GM12878 (cell line): ENCODE results near the gene NEB.

Source experiments
- CEBPB ChIP-seq, 2 experiments: fragments of 150-350 bp in 1 of 2; IDR thresholded peaks; 2 replicates each; pipeline ENCODE4 v1.6.1; 2012 to 2014; ENCODE audit warnings: low read depth in 2 of 2, low read length in 2 of 2, borderline replicate concordance in 1 of 2, inconsistent platforms in 1 of 2
- DPF2 ChIP-seq: fragments of 450-650 bp; IDR thresholded peaks from 2 replicates; pipeline ENCODE4 v1.6.1; 2017; ENCODE audit warnings: mild to moderate bottlenecking
- EZH2 ChIP-seq: IDR thresholded peaks from 2 replicates; pipeline ENCODE4 v1.6.1; 2012; ENCODE audit warnings: low read depth, mild to moderate bottlenecking, control low read depth, inconsistent platforms, low read length, borderline replicate concordance; ENCODE audit not compliant: control insufficient read depth
- HDAC6 ChIP-seq: fragments of 200-600 bp; sonication (generic); IDR thresholded peaks from one replicate; pipeline ENCODE4 v1.8.0; 2017; ENCODE audit warnings: antibody characterized with exemption; ENCODE audit not compliant: unreplicated experiment
- NR2C2 ChIP-seq: IDR thresholded peaks from 2 replicates; pipeline ENCODE4 v1.6.1; 2011; ENCODE audit warnings: borderline replicate concordance, low read depth; ENCODE audit not compliant: control insufficient read depth, insufficient read length
- PAX8 ChIP-seq: fragments of 450-650 bp; IDR thresholded peaks from 2 replicates; pipeline ENCODE4 v1.6.1; 2017; ENCODE audit warnings: mild to moderate bottlenecking, moderate library complexity
- RAD21 ChIP-seq: IDR thresholded peaks from 2 replicates; pipeline ENCODE4 v1.6.1; 2011; ENCODE audit warnings: mild to moderate bottlenecking, low read depth, low read length, moderate library complexity; ENCODE audit not compliant: insufficient read depth
- TCF12 ChIP-seq: IDR thresholded peaks from 2 replicates; pipeline ENCODE4 v1.6.1; 2011; ENCODE audit warnings: low read depth, mild to moderate bottlenecking, low read length
- TCF3 ChIP-seq: IDR thresholded peaks from 2 replicates; pipeline ENCODE4 v1.6.1; 2012; ENCODE audit warnings: low read depth, mild to moderate bottlenecking, low read length, borderline replicate concordance; ENCODE audit not compliant: insufficient read depth
- TF ChIP-seq, protein P1 (sequence below): IDR thresholded peaks from 2 replicates; pipeline ENCODE4 v1.6.1; 2011; ENCODE audit warnings: borderline replicate concordance, low read depth, mild to moderate bottlenecking, moderate library complexity, low read length; ENCODE audit not compliant: insufficient read depth, poor library complexity, severe bottlenecking
- TF ChIP-seq, protein P2 (sequence below), 3 experiments: IDR thresholded peaks in 2 of 3; conservative IDR thresholded peaks in 1 of 3; 2 replicates each; pipeline ENCODE4 v1.5.1; 2011; ENCODE audit warnings: low read depth in 3 of 3, low read length in 3 of 3, mild to moderate bottlenecking in 3 of 3, control low read depth in 2 of 3, moderate library complexity in 2 of 3, inconsistent platforms in 1 of 3, mixed read lengths in 1 of 3; ENCODE audit not compliant: control insufficient read depth in 2 of 3, insufficient read depth in 1 of 3; ENCODE audit errors: extremely low read depth in 1 of 3
- TF ChIP-seq, protein P3 (sequence below): IDR thresholded peaks from 2 replicates; pipeline ENCODE4 v1.6.1; 2012; ENCODE audit warnings: low read depth, low read length, improper control_type of control experiment
- TF ChIP-seq, protein P4 (sequence below): IDR thresholded peaks from 2 replicates; pipeline ENCODE4 v1.6.1; 2012; ENCODE audit warnings: low read depth, low read length, improper control_type of control experiment

DNA sequence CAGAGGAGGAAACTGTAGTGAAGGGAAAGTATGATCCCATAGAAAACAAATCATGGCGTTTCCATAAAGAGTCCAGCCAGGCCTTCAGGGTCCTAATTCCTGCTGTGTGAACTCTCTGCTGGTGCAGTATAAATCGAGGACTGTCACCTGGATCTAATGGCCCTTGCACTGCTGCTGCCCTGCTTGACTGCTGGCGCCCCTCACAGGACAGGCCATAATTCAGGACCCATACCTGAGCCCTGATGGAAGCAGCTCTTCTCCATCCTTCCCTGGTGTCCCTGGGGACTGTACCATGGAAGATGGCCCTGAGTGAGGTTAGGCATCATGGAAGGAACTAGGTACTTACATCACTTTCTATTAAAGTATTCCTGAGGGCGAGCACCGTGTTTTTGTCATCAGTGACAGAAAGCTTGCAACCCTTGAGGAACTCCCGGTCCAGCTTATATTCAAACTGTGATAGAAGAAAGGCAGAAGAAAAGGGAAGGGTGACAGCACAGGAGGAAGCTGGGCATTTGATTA is 207.6 kb downstream of the NEB start:
- TF ChIP-seq RAD21: no peak
- TF ChIP-seq EZH2: no peak
- TF ChIP-seq NR2C2: no peak
- TF ChIP-seq, protein P1, sequence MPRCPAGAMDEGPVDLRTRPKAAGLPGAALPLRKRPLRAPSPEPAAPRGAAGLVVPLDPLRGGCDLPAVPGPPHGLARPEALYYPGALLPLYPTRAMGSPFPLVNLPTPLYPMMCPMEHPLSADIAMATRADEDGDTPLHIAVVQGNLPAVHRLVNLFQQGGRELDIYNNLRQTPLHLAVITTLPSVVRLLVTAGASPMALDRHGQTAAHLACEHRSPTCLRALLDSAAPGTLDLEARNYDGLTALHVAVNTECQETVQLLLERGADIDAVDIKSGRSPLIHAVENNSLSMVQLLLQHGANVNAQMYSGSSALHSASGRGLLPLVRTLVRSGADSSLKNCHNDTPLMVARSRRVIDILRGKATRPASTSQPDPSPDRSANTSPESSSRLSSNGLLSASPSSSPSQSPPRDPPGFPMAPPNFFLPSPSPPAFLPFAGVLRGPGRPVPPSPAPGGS: no peak
- TF ChIP-seq PAX8: no peak
- TF ChIP-seq, protein P2, sequence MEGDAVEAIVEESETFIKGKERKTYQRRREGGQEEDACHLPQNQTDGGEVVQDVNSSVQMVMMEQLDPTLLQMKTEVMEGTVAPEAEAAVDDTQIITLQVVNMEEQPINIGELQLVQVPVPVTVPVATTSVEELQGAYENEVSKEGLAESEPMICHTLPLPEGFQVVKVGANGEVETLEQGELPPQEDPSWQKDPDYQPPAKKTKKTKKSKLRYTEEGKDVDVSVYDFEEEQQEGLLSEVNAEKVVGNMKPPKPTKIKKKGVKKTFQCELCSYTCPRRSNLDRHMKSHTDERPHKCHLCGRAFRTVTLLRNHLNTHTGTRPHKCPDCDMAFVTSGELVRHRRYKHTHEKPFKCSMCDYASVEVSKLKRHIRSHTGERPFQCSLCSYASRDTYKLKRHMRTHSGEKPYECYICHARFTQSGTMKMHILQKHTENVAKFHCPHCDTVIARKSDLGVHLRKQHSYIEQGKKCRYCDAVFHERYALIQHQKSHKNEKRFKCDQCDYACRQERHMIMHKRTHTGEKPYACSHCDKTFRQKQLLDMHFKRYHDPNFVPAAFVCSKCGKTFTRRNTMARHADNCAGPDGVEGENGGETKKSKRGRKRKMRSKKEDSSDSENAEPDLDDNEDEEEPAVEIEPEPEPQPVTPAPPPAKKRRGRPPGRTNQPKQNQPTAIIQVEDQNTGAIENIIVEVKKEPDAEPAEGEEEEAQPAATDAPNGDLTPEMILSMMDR (IDR thresholded peaks at IDR 0.05 in 2 of 3, conservative IDR thresholded peaks at IDR 0.05 in 1 of 3; ENCODE audit: control insufficient read depth in 2 of 3, extremely low read depth in 1 of 3, insufficient read depth in 1 of 3, low read depth in 3 of 3, low read length in 3 of 3): no peak
- TF ChIP-seq CEBPB (IDR thresholded peaks at IDR 0.05; ENCODE audit: borderline replicate concordance in 1 of 2, low read depth in 2 of 2, low read length in 2 of 2): no peak
- TF ChIP-seq HDAC6: no peak
- no peak for TF ChIP-seq DPF2
- TF ChIP-seq, protein P3, sequence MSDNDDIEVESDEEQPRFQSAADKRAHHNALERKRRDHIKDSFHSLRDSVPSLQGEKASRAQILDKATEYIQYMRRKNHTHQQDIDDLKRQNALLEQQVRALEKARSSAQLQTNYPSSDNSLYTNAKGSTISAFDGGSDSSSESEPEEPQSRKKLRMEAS: no peak
- no peak for TF ChIP-seq TCF3
- no peak for TF ChIP-seq TCF12
- TF ChIP-seq, protein P4, sequence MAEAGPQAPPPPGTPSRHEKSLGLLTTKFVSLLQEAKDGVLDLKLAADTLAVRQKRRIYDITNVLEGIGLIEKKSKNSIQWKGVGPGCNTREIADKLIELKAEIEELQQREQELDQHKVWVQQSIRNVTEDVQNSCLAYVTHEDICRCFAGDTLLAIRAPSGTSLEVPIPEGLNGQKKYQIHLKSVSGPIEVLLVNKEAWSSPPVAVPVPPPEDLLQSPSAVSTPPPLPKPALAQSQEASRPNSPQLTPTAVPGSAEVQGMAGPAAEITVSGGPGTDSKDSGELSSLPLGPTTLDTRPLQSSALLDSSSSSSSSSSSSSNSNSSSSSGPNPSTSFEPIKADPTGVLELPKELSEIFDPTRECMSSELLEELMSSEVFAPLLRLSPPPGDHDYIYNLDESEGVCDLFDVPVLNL: no peak
